K562 (cell line): ENCODE results near the gene SYF2. TPM values are rescaled to one million over a fixed set of nuclear protein-coding genes. Genes with fewer than 3 reads are reported as not detected.

ENCODE experiments used
- ATF7 ChIP-seq: fragments of 450-650 bp; IDR thresholded peaks from 2 replicates; pipeline ENCODE4 v1.7.1; 2014; ENCODE audit warnings: mild to moderate bottlenecking, moderate library complexity
- BHLHE40 ChIP-seq: IDR thresholded peaks from 2 replicates; pipeline ENCODE4 v1.6.1; 2011; ENCODE audit warnings: low read length, improper control_type of control experiment
- DLX4 ChIP-seq: fragments of 250-450 bp; sonication (Bioruptor Pico); IDR thresholded peaks from 2 replicates; pipeline ENCODE4 v1.6.1; 2021; ENCODE audit warnings: mild to moderate bottlenecking
- E2F4 ChIP-seq: sonication (generic); formaldehyde crosslinking; IDR thresholded peaks from 2 replicates; pipeline ENCODE4 v1.8.0; 2022; ENCODE audit warnings: mild to moderate bottlenecking, low read depth, missing genetic modification reagents
- FOXJ3 ChIP-seq: sonication (generic); formaldehyde crosslinking; IDR thresholded peaks from 2 replicates; pipeline ENCODE4 v1.4.0; 2020; ENCODE audit warnings: mild to moderate bottlenecking, missing genetic modification reagents
- GTF2E2 ChIP-seq: fragments of 200-800 bp; sonication (Bioruptor generic); IDR thresholded peaks from 2 replicates; pipeline ENCODE4 v1.6.1; 2016; ENCODE audit warnings: missing genetic modification characterization, missing compliant biosample characterization
- HCFC1 ChIP-seq: IDR thresholded peaks from 2 replicates; pipeline ENCODE4 v1.6.1; 2012; ENCODE audit warnings: low read depth, low read length, improper control_type of control experiment
- LARP7 ChIP-seq: fragments of 450-650 bp; IDR thresholded peaks from 2 replicates; pipeline ENCODE4 v1.6.1; 2016
- MBD2 ChIP-seq: sonication (generic); IDR thresholded peaks from 2 replicates; pipeline ENCODE4 v1.6.1; 2016; ENCODE audit warnings: low read depth, borderline replicate concordance
- MEF2D ChIP-seq: conservative IDR thresholded peaks from 2 replicates; pipeline ENCODE4 v1.6.1; 2016; ENCODE audit warnings: low read depth, missing genetic modification characterization, missing compliant biosample characterization
- POLR2AphosphoS5 ChIP-seq: IDR thresholded peaks from 2 replicates; pipeline ENCODE4 v1.6.1; 2011; ENCODE audit warnings: mild to moderate bottlenecking, low read depth, low read length, moderate library complexity; ENCODE audit not compliant: control insufficient read depth, insufficient read depth
- RFX5 ChIP-seq: IDR thresholded peaks from 2 replicates; pipeline ENCODE4 v1.6.1; 2011; ENCODE audit warnings: low read depth, mild to moderate bottlenecking, improper control_type of control experiment, low read length
- SMARCA5 ChIP-seq: fragments of 450-650 bp; IDR thresholded peaks from 2 replicates; pipeline ENCODE4 v1.6.1; 2016
- SRSF7 ChIP-seq: fragments of 200-400 bp; formaldehyde crosslinking; optimal IDR thresholded peaks from 2 replicates; pipeline ENCODE3; 2017; ENCODE audit warnings: mild to moderate bottlenecking, low read depth, low read length
- TAF9B ChIP-seq: fragments of 450-650 bp; IDR thresholded peaks from 2 replicates; pipeline ENCODE4 v1.6.1; 2018; ENCODE audit warnings: mild to moderate bottlenecking; ENCODE audit not compliant: partially characterized antibody
- TEAD2 ChIP-seq: fragments of 450-650 bp; IDR thresholded peaks from 2 replicates; pipeline ENCODE4 v1.6.1; 2016; ENCODE audit warnings: missing genetic modification characterization, control low read depth, missing compliant biosample characterization
- THAP7 ChIP-seq: fragments of 250-450 bp; sonication (Bioruptor Pico); IDR thresholded peaks from 2 replicates; pipeline ENCODE4 v1.5.0; 2021
- XRCC3 ChIP-seq: fragments of 450-650 bp; IDR thresholded peaks from 2 replicates; pipeline ENCODE4 v1.6.1; 2017; ENCODE audit warnings: mild to moderate bottlenecking, moderate library complexity
- ZBED1 ChIP-seq: IDR thresholded peaks from 2 replicates; pipeline ENCODE4 v1.6.1; 2014
- ZNF217 ChIP-seq: sonication (generic); formaldehyde crosslinking; IDR thresholded peaks from 2 replicates; pipeline ENCODE4 v1.8.0; 2022; ENCODE audit warnings: mild to moderate bottlenecking, missing genetic modification reagents
- ZNF311 ChIP-seq: fragments of 250-450 bp; sonication (Bioruptor Pico); IDR thresholded peaks from 2 replicates; pipeline ENCODE4 v1.4.0; 2020; ENCODE audit warnings: mild to moderate bottlenecking, moderate library complexity
- polyA plus RNA-seq, 8 experiments: library from polyadenylated mRNA; depleted of rRNA in 4 of 8; stranded (reverse) in 5 of 8; unstranded in 3 of 8; fragments of >200 nt; fragmentation: Nextera tagmentation in 2 of 8; fragmentation: Illumina TruSeq in 1 of 8; extraction: Ambion mirVana in 2 of 8; extraction: Trizol in 1 of 8; gene quantifications; 2 replicates each; pipeline versions ENCODE4 v1.2.1 to v1.2.3, GENCODE V29; 2011 to 2014; ENCODE audit warnings: inconsistent platforms in 1 of 8, missing spikeins in 1 of 8
- total RNA-seq, 7 experiments: library from RNA; depleted of rRNA in 6 of 7; stranded (reverse); fragments of >200 nt in 6 of 7; fragmentation: Illumina TruSeq in 2 of 7; extraction: Trizol in 2 of 7; gene quantifications; 2 replicates each; pipeline versions ENCODE4 v1.2.1 to v1.2.3, GENCODE V29; 2011 to 2021; ENCODE audit warnings: low replicate concordance in 1 of 7
- TF ChIP-seq, protein P1 (sequence below): fragments of 450-650 bp; formaldehyde crosslinking; IDR thresholded peaks from 2 replicates; pipeline ENCODE4 v1.4.0; 2022; ENCODE audit warnings: mild to moderate bottlenecking, moderate library complexity
- TF ChIP-seq, protein P2 (sequence below): fragments of 250-450 bp; sonication (Bioruptor Pico); IDR thresholded peaks from 2 replicates; pipeline ENCODE4 v1.8.0; 2022; ENCODE audit warnings: moderate library complexity, mild to moderate bottlenecking, inconsistent platforms
- TF ChIP-seq, protein P3 (sequence below): fragments of 450-650 bp; IDR thresholded peaks from 2 replicates; pipeline ENCODE4 v1.6.1; 2014; ENCODE audit warnings: low read depth, mild to moderate bottlenecking, moderate library complexity, borderline replicate concordance

The SYF2 gene
- total and polyA plus RNA-seq, 9 of the 15 experiments (the other 6 are each of a cell fraction or from before 2014, with no cell fraction given), result 20.9 to 69.0 (median 43.2) TPM

DNA sequence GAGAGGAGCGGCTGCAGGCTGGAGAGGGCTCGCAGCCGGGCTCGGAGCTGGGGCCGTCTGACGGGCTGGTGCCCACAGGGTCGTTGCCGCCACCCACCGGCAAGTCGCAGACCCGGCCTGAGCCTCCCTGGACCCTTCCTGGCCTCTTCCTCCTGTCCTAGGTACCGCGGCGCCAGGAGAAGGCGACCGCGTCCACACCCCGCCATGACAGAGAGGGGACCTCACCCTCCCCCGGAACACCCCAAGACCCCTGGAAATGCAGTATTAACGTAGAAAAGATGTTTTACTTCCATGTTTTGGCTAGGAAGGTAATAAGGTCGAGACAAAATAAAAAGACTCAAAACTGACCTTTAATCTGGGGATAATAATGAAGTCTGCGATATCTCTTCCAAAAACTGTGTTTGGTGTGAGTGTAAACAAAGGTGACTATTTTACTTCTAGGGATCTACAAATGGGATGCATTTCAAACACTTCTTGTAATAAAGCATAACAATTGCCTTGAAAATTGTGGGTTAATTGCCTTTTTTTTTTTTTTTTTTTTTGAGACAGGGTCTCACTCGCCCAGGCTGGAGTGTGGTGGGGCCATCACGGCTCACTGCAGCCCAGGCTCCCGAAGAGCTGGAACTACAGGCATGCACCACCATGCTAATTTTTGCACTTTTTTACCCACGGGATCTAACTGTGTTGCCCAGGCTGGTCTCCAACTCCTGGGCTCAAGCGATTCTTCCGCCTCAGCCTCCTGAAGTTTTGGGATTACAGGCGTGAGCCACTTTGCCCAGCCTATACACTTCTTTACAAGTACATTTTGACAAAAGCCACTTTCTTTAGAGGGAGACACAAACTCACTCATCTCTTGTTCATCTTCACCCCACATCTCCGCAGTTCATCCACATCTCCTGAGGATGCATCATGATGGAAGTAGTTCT, 15.8 kb upstream of the SYF2 start (continued):
- TF ChIP-seq TEAD2 (no peak), LARP7 (no peak), THAP7 (0 out of 2 replicates have a peak, but pooled peaks have one; percentile 27), FOXJ3 (CRISPR knock-in tag) (no peak), XRCC3 (no peak), TAF9B (no peak), E2F4 (CRISPR knock-in tag) (no peak), HCFC1 (no peak), ZBED1 (no peak), SMARCA5 (no peak), SRSF7 (no peak), RFX5 (no peak), POLR2AphosphoS5 (no peak), BHLHE40 (no peak), DLX4 (CRISPR knock-in tag) (no peak), ZNF311 (CRISPR knock-in tag) (no peak), ATF7 (no peak), MBD2 (no peak), GTF2E2 (tag) (0 out of 2 replicates have a peak, but pooled peaks have one; percentile 11), ZNF217 (no peak), MEF2D (tag) (no peak)
- TF ChIP-seq, protein P1, sequence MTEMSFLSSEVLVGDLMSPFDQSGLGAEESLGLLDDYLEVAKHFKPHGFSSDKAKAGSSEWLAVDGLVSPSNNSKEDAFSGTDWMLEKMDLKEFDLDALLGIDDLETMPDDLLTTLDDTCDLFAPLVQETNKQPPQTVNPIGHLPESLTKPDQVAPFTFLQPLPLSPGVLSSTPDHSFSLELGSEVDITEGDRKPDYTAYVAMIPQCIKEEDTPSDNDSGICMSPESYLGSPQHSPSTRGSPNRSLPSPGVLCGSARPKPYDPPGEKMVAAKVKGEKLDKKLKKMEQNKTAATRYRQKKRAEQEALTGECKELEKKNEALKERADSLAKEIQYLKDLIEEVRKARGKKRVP (CRISPR knock-in tag), result no peak
- TF ChIP-seq, protein P2, sequence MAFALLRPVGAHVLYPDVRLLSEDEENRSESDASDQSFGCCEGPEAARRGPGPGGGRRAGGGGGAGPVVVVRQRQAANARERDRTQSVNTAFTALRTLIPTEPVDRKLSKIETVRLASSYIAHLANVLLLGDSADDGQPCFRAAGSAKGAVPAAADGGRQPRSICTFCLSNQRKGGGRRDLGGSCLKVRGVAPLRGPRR (CRISPR knock-in tag), result no peak
- TF ChIP-seq, protein P3, sequence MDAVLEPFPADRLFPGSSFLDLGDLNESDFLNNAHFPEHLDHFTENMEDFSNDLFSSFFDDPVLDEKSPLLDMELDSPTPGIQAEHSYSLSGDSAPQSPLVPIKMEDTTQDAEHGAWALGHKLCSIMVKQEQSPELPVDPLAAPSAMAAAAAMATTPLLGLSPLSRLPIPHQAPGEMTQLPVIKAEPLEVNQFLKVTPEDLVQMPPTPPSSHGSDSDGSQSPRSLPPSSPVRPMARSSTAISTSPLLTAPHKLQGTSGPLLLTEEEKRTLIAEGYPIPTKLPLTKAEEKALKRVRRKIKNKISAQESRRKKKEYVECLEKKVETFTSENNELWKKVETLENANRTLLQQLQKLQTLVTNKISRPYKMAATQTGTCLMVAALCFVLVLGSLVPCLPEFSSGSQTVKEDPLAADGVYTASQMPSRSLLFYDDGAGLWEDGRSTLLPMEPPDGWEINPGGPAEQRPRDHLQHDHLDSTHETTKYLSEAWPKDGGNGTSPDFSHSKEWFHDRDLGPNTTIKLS, result no peak
